Ramos (cell line): ENCODE measurements around the gene TNFRSF21.

ENCODE experiments used
- in situ Hi-C: fragments of 300-500 bp; cut with MboI; formaldehyde crosslinking; loops from one replicate; pipeline ENCODE4 v1.14.3; 2022; ENCODE audit warnings: low sequenced_read_pairs; ENCODE audit not compliant: unreplicated experiment

Gene TNFRSF21

GRCh38 chr6:47195011-47195650 is 114.6 kb downstream of the TNFRSF21 start:
- in situ Hi-C loops = no loop called here

GRCh38 chr6:47188588-47189021 is 121.1 kb downstream of the TNFRSF21 start:
- in situ Hi-C loops = no loop called here

GRCh38 chr6:47187893-47188587 is 121.7 kb downstream of the TNFRSF21 start:
- in situ Hi-C loops = no loop called here

GRCh38 chr6:47187113-47187512 is 122.6 kb downstream of the TNFRSF21 start:
- in situ Hi-C loops = no loop called here

GRCh38 chr6:47182291-47182957 is 127.3 kb downstream of the TNFRSF21 start:
- in situ Hi-C loops = no loop called here

- in situ Hi-C loops = no loop called here
Measured at GRCh38 chr6:47181681-47182080, 128.0 kb downstream of the TNFRSF21 start.
